Lung (tissue), 12 donors: ENCODE measurements around the gene SH3GL1. TPM values are rescaled to one million over a fixed set of nuclear protein-coding genes. Genes with fewer than 3 reads are reported as not detected.

ENCODE experiments used
- ATAC-seq: fragments of 200-7000 bp; cut with Tn5 transposase; one replicate; pipeline ENCODE4 v1.9.1; 2020; ENCODE audit warnings: moderate number of reproducible peaks; ENCODE audit not compliant: insufficient read depth, low FRiP score
- DNase-seq, 3 donors: peaks; one replicate each; pipeline ENCODE4 v3.0.0-alpha.2; 2013 to 2017
- H3K27ac ChIP-seq, 2 donors: one replicate each; pipeline ENCODE4 v1.5.1; 2013; ENCODE audit warnings: mild to moderate bottlenecking in 2 of 2, moderate library complexity in 2 of 2, control low read depth in 1 of 2, inconsistent platforms in 1 of 2, low read depth in 1 of 2, low read length in 1 of 2
- H3K27me3 ChIP-seq, 3 donors: one replicate each; pipeline ENCODE4 v1.5.1; 2013; ENCODE audit warnings: low read length in 2 of 3; ENCODE audit not compliant: control insufficient read depth in 3 of 3, insufficient read depth in 3 of 3
- H3K36me3 ChIP-seq, 4 donors: one replicate each; pipeline ENCODE4 v1.5.1; 2013; ENCODE audit warnings: low read length in 4 of 4, mild to moderate bottlenecking in 1 of 4, moderate library complexity in 1 of 4; ENCODE audit not compliant: control insufficient read depth in 4 of 4, insufficient read depth in 4 of 4
- H3K4me1 ChIP-seq, 5 donors: one replicate each; pipeline ENCODE4 v1.5.1; 2013; ENCODE audit warnings: low read length in 5 of 5, mild to moderate bottlenecking in 2 of 5, moderate library complexity in 1 of 5; ENCODE audit not compliant: control insufficient read depth in 5 of 5, insufficient read depth in 5 of 5
- H3K4me3 ChIP-seq: one replicate; pipeline ENCODE4 v1.5.1; 2013; ENCODE audit warnings: mild to moderate bottlenecking, control low read depth, moderate library complexity
- H3K9ac ChIP-seq, 2 donors: one replicate each; pipeline ENCODE4 v1.5.1; 2013; ENCODE audit warnings: low read length in 2 of 2, control low read depth in 1 of 2; ENCODE audit not compliant: insufficient read depth in 1 of 2
- H3K9me3 ChIP-seq, 4 donors: one replicate each; pipeline ENCODE4 v1.5.1; 2013; ENCODE audit warnings: low read length in 3 of 4, mild to moderate bottlenecking in 1 of 4, moderate library complexity in 1 of 4; ENCODE audit not compliant: control insufficient read depth in 4 of 4, insufficient read depth in 3 of 4
- CTCF ChIP-seq: IDR thresholded peaks from 2 replicates; pipeline ENCODE4 v1.5.1; 2012; ENCODE audit warnings: mild to moderate bottlenecking; ENCODE audit errors: control extremely low read depth, extremely low read depth
- WGBS, 2 donors: extraction: QIAGEN DNeasy Blood & Tissue Kit; methylation state at CpG; one replicate each; pipeline ENCODE4 v1.1.7; 2013; 5-methylcytosine and 5-hydroxymethylcytosine counted together
- polyA plus RNA-seq, 2 donors: library from polyadenylated mRNA; stranded (reverse); fragments of 200-250 nt; gene quantifications; one replicate each; pipeline ENCODE4 v1.2.1, GENCODE V29; 2013
- total RNA-seq, 2 donors: library from RNA; depleted of rRNA in 1 of 2; stranded (reverse); fragments of >200 nt in 1 of 2; gene quantifications; one replicate each; pipeline ENCODE4 v1.2.1, GENCODE V29; 2014 to 2021
- donor health status: control.
- donor health status: control.
- donor health status: Bipolar disorder and iron deficiency.
- donor health status: healthy.
- donor health status: DM: yes; HTN: yes; CAD: no.

Gene SH3GL1
- total and polyA plus RNA-seq, 4 donors = 30.6 to 68.6 (median 59.2) TPM

DNA sequence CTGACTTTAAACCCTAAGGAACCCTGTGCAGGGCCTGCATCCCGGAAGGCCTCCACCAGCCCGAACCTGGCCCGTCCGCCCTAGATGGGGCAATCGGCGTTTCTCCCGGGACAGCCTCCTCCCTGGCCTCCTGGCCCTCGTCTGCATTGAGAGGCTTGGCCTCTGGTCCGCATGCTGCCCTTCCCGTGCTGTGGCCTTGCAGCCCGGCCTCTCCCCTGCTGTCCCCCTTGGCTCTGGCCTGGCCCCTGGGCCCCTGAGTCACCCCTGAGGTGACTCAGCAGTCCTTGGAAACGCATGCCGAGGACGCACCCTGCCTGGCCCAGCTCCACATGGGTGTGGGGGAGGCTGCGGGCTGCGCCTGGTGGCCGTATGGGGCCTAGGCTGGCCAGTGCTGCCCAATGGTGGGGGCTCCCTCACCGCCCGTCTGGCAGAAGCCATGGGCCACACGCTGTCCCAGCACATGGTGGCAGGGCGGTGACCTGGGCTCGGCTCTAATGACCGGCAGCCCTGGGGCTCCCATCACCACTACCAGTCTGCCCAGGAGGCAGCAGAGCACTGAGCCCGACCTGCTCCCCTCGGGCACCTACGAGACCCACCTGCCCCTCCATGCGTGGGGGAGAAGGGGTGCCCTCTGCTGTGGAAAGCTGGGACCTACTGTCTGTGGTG lies 25.7 kb downstream of the SH3GL1 start:
- peaks cover 0 to 7% (median 5%) of the 10 kb centered on the region in 4 donors for H3K36me3 ChIP-seq
- H3K27me3 ChIP-seq = no peaks in the 10 kb centered on the region
- no peak overlapping the region for H3K9ac ChIP-seq
- peak overlapping the region; percentile 91 to 92 for H3K27ac ChIP-seq
- DNase-seq = peak in 2 of 3 donors; percentile 38 to 50
- no peaks in the 10 kb centered on the region for H3K9me3 ChIP-seq
- no peak for TF ChIP-seq CTCF
- ATAC-seq = peak; percentile 64
- WGBS, 2 donors = 41 to 44% methylated on average over 27 of the region's 27 CpGs
- H3K4me1 ChIP-seq = peaks cover 16 to 74% (median 61%) of the 10 kb centered on the region in 5 donors
- no peak overlapping the region for H3K4me3 ChIP-seq

- ATAC-seq = no peak
- no peaks in the 10 kb centered on the region for H3K27me3 ChIP-seq
- TF ChIP-seq CTCF = no peak
- peak overlapping the region in 1 of 2 donors; percentile 42 for H3K9ac ChIP-seq
- H3K9me3 ChIP-seq = no peaks in the 10 kb centered on the region
- WGBS, 2 donors = 52 to 63% methylated on average over 25 of the region's 25 CpGs
- H3K27ac ChIP-seq = peak overlapping the region; percentile 91 to 92
- peak; percentile 87 to 92 (median 91) for DNase-seq
- H3K36me3 ChIP-seq = peaks cover 0 to 5% (median 4%) of the 10 kb centered on the region in 4 donors
- peaks cover 16 to 79% (median 66%) of the 10 kb centered on the region in 5 donors for H3K4me1 ChIP-seq
- no peak overlapping the region for H3K4me3 ChIP-seq
These were observed 26.5 kb downstream of the SH3GL1 start for GRCh38 chr19:4373601-4374497.

DNA sequence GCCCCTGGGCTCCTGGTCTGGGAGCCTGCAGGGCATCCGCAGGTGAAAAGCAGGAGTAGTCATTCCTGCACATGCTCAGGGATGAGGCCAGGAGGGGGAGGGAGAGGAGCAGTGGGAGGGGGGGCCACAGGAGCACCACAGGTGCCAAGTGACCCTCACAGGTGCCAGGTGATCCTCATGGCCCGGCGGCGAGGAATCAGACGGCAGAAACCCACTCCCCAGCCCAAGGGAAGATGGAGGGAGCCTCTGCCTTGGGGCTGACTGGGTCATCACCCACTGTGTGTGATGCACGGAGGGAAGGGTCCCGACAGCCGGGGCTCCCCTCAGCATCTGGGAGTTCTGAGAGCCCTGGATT lies 27.4 kb downstream of the SH3GL1 start:
- WGBS, 2 donors = 93 to 96% methylated on average over 5 to 8 of the region's 8 CpGs
- no peak for DNase-seq
- peaks cover 0 to 4% (median 3%) of the 10 kb centered on the region in 4 donors for H3K36me3 ChIP-seq
- H3K9ac ChIP-seq = peak overlapping the region in 1 of 2 donors; percentile 42
- H3K27ac ChIP-seq = peak overlapping the region; percentile 91 to 92
- H3K9me3 ChIP-seq = no peaks in the 10 kb centered on the region
- H3K4me3 ChIP-seq = no peak overlapping the region
- no peak for TF ChIP-seq CTCF
- H3K4me1 ChIP-seq = peaks cover 21 to 88% (median 72%) of the 10 kb centered on the region in 5 donors
- no peak for ATAC-seq
- no peaks in the 10 kb centered on the region for H3K27me3 ChIP-seq
